GM18909 (cell line): ENCODE results near the gene NUP35.
A peak's percentile ranks its signal among the peaks of the same experiment; 100 is the strongest.

Source experiments
- ATAC-seq: cut with Tn5 transposase; IDR thresholded peaks from one replicate; pipeline ENCODE4 v1.9.1; 2021; ENCODE audit warnings: mild to moderate bottlenecking; ENCODE audit not compliant: unreplicated experiment, poor library complexity

Gene NUP35

DNA sequence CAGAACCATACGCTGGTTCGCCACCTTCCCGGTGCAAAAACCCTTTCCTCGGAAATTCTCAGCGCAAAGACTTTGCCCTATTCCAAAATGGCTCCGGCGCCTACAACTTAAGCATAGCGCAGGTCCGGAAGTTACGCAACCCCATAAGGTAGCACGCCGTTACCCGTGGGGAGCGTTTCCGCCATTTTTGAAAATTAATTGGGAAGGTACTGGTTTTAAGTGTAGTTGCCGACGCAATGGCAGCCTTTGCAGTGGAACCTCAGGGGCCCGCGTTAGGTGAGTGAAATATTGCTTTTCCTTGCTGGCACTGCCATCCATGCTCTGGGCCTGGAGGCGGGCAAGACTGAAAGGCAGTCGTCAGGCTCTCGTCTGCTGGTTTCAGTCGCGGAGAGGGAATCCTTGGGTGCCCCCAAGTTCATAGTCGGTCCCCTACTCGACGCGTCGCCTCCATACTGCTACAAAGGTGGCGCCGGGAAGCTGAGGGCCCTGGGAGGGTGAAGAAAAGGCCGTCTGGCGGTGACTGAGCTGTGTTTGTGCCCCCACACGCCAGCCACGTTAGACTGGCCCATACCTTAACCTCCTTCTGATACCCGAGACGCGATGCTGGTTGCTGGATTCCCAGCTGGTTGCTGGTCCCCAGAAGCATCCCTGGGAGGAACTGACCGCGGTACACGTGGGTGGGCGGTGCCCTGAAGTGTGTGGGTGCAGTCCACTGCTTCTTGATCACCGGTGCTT, at the start of gene NUP35:
Gene NUP35 (plus strand): TSS at position 222 of the 735 bp plus-strand sequence. CDS start 15 bp downstream, at position 237.
- peak; percentile 87 for ATAC-seq

DNA sequence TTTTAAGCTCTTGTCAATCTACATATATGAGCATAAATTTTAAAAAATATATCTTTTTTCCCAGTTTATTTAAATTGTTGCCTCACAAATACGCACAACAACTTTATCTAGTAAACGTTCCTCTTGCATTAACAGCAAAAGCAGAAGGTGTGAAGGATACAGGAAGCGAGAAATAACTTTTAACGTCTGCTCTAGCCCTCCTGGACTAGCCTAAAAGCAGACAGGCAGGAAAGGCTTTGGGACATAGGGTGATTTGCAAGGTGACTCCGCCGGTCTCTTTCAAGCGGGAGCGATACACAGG, 46.1 kb upstream of the NUP35 start:
- ATAC-seq, result no peak

DNA sequence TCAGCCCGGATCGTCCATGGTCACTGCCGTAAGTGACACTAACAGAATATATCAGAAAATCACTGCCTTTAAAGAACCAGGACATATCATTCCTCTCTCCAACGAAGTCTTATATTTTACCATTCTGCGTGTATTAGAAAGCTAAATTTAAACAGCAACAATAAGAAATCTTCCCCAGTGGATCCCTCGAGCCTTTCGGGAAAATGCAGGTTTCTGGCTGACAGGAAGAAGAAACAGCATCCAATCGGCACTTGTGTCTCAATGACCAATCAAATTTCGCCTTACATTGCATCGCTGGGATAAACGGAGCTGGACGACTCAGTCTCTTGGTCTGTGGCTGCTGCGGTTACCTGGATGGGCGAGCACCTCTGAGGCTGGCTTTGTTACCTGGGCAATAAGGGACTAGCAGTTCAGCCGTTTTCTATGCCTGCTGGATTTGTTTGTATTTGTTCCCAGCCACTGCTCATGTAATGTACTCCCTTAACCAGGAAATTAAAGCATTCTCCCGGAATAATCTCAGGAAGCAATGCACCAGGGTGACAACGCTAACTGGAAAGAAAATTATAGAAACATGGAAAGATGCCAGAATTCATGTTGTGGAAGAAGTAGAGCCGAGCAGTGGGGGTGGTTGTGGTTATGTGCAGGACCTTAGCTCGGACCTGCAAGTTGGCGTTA, 45.6 kb upstream of the NUP35 start, which contains the start of gene DUSP19:
Gene DUSP19 (plus strand): TSS at position 284 of the 675 bp plus-strand sequence. CDS start 187 bp downstream, at position 471.
- ATAC-seq, result peak; percentile 90

DNA sequence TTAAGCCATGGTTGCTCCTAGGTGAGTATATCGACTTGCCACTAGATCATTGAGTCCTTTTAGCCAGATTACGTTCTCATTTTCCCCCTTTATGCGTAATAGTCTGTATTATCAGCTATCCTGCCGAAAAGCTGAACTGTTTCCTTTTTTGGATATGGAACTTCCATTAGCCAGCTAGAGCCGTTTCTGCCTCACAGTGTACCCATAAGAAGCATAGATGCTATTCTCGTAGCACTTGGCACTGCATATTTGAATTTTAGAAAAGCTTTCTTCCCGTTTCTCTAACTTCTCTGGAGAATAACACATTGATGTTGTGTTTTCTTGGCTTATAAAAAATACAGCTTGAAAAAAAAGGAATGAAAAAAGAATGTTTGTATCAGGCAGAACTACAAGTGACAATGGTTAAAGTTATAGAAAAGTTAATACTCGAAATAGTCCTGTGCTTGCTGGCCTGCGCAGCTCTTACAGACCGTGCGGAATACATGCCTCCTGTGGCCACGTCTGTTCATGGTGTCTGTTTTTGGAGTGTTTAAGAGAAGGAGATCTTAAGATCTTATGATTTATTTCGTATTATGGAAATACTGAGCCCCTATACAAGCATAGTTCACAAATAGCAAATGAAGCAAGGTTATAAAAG, 45.0 kb upstream of the NUP35 start:
- peak; percentile 35 for ATAC-seq

GRCh38 chr2:183081911-183082310, 42.3 kb upstream of the NUP35 start:
- ATAC-seq, result no peak

- ATAC-seq, result peak; percentile 41
These were observed 36.2 kb upstream of the NUP35 start for GRCh38 chr2:183088061-183088460.

- ATAC-seq, result peak; percentile 49
These were observed 34.9 kb upstream of the NUP35 start for GRCh38 chr2:183089192-183089851.

GRCh38 chr2:183091318-183091953, 32.8 kb upstream of the NUP35 start:
- ATAC-seq, result no peak

GRCh38 chr2:183091954-183092345, 32.3 kb upstream of the NUP35 start:
- no peak for ATAC-seq

DNA sequence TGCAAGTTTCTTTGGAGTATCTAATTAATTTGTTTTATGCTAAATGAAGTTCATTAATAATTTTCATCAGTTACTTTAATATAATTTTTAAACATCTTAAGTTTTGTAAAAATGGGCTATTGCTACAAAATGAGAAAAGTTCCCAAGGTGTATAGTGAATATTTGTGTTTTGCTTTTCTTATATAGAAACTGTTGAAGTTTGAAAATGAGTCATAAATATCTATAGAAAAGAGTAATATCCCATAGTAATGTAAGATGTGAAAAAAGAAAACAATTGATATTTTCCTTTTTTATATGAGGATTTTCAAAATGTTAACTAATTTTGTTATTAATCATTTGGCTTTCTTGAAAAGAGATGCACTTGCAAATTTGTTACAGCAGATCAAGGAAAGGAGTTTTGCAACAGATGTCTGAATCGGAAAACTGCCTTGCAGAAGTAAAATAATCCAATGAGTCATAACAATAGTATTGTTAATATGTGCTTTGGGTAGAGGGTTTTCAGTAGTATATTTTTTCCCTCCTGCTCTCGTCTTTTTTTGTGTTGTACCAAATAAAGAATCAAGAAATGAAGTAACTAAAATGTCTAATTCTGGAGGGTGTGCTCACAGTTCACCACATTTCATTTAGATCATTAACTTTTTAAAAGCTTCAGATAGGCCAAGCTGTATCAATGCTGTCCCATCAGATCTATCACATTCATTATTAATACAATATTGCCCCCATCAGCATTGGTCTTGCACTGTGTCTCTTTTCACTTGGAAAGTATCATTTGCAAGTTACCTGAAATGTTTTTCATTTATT, 30.2 kb upstream of the NUP35 start:
- ATAC-seq, result peak; percentile 94

DNA sequence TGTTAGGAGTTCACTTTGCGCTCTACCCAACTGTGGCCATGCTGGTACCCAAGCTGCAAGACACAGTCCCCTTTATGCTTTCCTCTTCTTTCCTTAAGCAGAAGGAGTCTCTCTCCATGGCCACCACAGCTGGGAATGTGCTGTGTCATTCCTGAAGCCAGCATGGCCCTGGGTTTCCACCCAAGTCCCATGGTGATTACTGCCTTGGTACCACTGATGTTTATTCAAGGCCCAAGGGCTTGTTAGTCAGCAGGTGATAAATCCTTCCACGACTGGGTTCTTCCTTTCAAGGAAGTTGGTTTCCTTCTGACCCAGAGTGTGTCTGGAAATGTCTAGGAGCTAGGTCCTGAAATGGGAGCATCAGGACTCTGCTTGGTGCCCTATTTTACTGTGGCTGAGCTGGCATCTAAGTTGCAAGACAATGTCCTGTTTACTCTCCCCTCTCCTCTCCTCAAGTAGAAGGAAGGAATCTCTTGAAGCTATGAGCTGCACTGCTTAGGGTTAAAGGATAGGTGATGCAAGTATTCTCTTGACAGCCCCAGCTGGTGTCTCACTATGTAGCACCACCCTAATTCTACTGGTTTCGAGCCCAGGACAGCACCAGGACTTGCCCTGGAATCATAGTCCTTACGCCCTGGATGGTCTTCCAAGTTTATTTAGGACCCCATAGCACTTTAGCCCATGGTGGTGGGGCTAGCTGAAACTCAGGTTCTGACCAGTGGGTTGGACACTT, 18.7 kb upstream of the NUP35 start:
- no peak for ATAC-seq

DNA sequence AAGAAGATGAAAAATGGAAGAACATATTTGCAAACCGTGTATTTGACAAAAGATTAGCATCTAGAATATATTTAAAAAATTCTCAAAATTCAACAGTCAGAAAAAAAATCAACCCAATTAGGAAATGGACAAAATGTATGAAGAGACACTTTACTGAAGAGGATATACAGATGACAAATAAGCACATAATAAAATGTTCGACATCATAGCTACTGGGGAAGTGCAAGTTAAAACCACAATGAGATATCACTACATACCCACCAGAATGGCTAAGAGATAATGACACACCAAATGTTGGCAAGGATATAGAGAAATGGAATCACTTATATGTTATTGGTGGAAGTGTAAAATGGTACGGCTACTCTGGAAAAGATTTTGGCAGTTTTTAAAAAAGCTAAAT, 11.7 kb upstream of the NUP35 start:
- ATAC-seq, result no peak

GRCh38 chr2:183113630-183114029, 10.6 kb upstream of the NUP35 start:
- no peak for ATAC-seq

DNA sequence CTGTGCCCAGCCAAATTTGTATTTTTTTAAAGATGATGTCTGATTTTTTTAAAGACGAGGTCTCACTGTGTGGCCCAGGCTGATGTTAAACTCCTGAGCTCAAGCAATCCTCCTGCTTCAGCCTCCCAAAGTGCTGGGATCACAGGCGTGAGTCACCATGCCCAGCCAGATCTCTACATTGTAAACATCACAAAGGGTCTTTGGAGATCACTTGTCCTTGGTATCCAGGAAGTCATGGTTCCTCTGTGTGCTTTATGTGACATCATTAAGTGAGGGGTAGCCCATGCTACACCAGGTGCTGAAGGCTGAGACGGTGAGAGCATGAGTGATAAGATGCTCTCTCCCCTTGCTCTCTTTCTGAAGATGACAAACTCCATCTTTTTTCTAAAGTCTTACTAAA, 7.0 kb upstream of the NUP35 start:
- no peak for ATAC-seq

DNA sequence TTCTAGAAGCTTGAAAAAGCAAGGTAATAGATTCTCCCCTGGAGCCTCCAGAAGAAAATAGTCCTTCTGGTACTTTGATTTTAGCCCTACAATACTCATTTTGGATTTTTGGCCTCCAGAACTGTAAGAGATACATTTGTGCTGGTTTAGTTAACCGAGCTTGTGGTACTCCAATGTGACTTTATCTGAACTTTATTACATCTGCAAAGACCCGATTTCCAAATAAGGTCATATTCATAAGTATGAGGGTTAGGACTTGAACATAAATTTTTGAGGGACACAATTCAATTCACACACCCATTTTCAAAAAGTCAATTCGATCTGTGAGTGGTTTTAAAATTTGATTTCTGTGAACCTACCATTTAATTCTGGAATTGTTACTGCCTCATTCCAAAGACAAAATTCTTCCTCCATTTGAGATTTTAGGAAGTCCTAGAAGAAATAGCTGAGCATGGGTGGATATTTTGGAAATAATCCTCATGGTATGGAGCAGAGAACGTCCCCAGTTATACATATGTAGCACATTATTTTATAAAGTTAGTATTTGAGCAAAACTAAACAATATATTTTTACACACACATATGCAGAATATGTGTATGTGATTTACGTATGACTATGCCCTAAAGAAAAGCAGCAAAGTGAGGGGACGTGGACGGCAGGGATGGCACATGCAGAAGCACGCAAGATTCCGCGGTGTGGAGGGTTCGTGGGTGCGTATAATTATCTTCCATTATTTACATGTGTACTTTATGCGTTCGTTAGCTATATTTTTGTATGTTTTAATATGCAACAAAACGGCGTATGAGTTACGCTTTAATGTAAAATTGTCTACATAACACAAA, 905 bp upstream of the NUP35 start:
- ATAC-seq, result no peak

- ATAC-seq, result peak; percentile 41
These were observed 353 bp upstream of the NUP35 start for GRCh38 chr2:183123959-183124221.

DNA sequence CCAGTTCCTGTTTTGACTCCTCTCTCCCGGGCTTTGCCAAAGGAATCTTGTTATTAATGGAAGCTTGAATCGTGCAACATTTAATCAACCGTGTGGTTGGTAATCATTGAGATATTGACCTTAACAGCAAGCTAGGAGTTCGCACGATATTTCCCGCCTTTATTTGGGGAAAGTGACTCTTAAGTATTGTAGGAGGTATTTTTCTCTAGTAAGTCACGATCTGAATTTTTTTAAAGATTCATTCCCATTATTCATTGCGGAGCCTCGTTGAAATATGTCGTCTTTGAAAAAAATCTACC, 663 bp downstream of the NUP35 start:
- ATAC-seq, result no peak

- no peak for ATAC-seq
These were observed 1.6 kb downstream of the NUP35 start for GRCh38 chr2:183125659-183126341.
